ENCODE measurements around the gene CHST12. TPM values are rescaled to one million over a fixed set of nuclear protein-coding genes. Genes with fewer than 3 reads are reported as not detected.

The CHST12 gene
- total RNA-seq, 1 donor from 2014 or later, result 15.0 TPM

GRCh38 chr7:2481195-2481594, 77.8 kb downstream of the CHST12 start:
- Mint-ChIP-seq H3K4me3 (no peak overlapping the region), H3K36me3 (ENCODE audit: low read depth) (no peaks in the 10 kb centered on the region), H3K27me3 (ENCODE audit: low read depth) (peaks cover 7% of the 10 kb centered on the region), H3K9me3 (no peaks in the 10 kb centered on the region), H3K4me1 (peaks cover 7% of the 10 kb centered on the region), H3K27ac (ENCODE audit: unreplicated experiment) (no peak overlapping the region)
- no peak for TF ChIP-seq CTCF (conservative IDR thresholded peaks at IDR 0.05)
- DNase-seq (ENCODE audit: low read depth, low spot score), result no peak

GRCh38 chr7:2482725-2483451, 79.5 kb downstream of the CHST12 start:
- Mint-ChIP-seq H3K4me3 (no peak overlapping the region), H3K4me1 (peaks cover 7% of the 10 kb centered on the region), H3K36me3 (ENCODE audit: low read depth) (no peaks in the 10 kb centered on the region), H3K27ac (ENCODE audit: unreplicated experiment) (no peak overlapping the region), H3K27me3 (ENCODE audit: low read depth) (peaks cover 7% of the 10 kb centered on the region), H3K9me3 (no peaks in the 10 kb centered on the region)
- no peak for DNase-seq (ENCODE audit: low read depth, low spot score)
- TF ChIP-seq CTCF (conservative IDR thresholded peaks at IDR 0.05), result no peak

- Mint-ChIP-seq H3K27ac (ENCODE audit: unreplicated experiment) (no peak overlapping the region), H3K4me3 (no peak overlapping the region), H3K9me3 (no peaks in the 10 kb centered on the region), H3K36me3 (ENCODE audit: low read depth) (no peaks in the 10 kb centered on the region), H3K4me1 (peaks cover 11% of the 10 kb centered on the region), H3K27me3 (ENCODE audit: low read depth) (peaks cover 7% of the 10 kb centered on the region)
- no peak for TF ChIP-seq CTCF (conservative IDR thresholded peaks at IDR 0.05)
- no peak for DNase-seq (ENCODE audit: low read depth, low spot score)
These were observed 80.1 kb downstream of the CHST12 start for GRCh38 chr7:2483494-2483893.

- Mint-ChIP-seq H3K36me3 (ENCODE audit: low read depth) (no peaks in the 10 kb centered on the region), H3K4me3 (no peak overlapping the region), H3K27ac (ENCODE audit: unreplicated experiment) (no peak overlapping the region), H3K27me3 (ENCODE audit: low read depth) (peaks cover 5% of the 10 kb centered on the region), H3K4me1 (peaks cover 19% of the 10 kb centered on the region), H3K9me3 (no peaks in the 10 kb centered on the region)
- no peak for TF ChIP-seq CTCF (conservative IDR thresholded peaks at IDR 0.05)
- no peak for DNase-seq (ENCODE audit: low read depth, low spot score)
These were observed 81.5 kb downstream of the CHST12 start for GRCh38 chr7:2484868-2485267.

- Mint-ChIP-seq H3K4me1 (peaks cover 19% of the 10 kb centered on the region), H3K36me3 (ENCODE audit: low read depth) (no peaks in the 10 kb centered on the region), H3K27me3 (ENCODE audit: low read depth) (no peaks in the 10 kb centered on the region), H3K4me3 (no peak overlapping the region), H3K9me3 (peaks cover 3% of the 10 kb centered on the region), H3K27ac (ENCODE audit: unreplicated experiment) (no peak overlapping the region)
- no peak for TF ChIP-seq CTCF (conservative IDR thresholded peaks at IDR 0.05)
- no peak for DNase-seq (ENCODE audit: low read depth, low spot score)
These were observed 84.3 kb downstream of the CHST12 start for GRCh38 chr7:2487586-2488271.
